Transverse colon (tissue), 4 donors: ENCODE results near the gene RPL41.

Source experiments
- CTCF ChIP-seq, 5 experiments: fragments of 200-600 bp in 3 of 5; fragments of 450-650 bp in 2 of 5; sonication (generic) in 3 of 5; IDR thresholded peaks; 1 replicate in 2 of 5; 2 replicates in 3 of 5; pipeline ENCODE4 v1.5.1; 2016 to 2017; ENCODE audit warnings: antibody characterized with exemption in 5 of 5, inconsistent platforms in 3 of 5, mild to moderate bottlenecking in 2 of 5, moderate library complexity in 1 of 5
- EP300 ChIP-seq: sonication (generic); formaldehyde crosslinking; IDR thresholded peaks from one replicate; pipeline ENCODE4 v1.6.1; 2017; ENCODE audit warnings: antibody characterized with exemption, low read depth
- POLR2A ChIP-seq: fragments of 450-650 bp; IDR thresholded peaks from one replicate; pipeline ENCODE4 v1.6.1; 2016; ENCODE audit warnings: antibody characterized with exemption, mild to moderate bottlenecking, moderate library complexity
- POLR2AphosphoS5 ChIP-seq, 3 donors: sonication (generic); formaldehyde crosslinking; IDR thresholded peaks; one replicate each; pipeline ENCODE4 v1.6.1; 2016; ENCODE audit warnings: antibody characterized with exemption in 3 of 3

- TF ChIP-seq POLR2AphosphoS5 (IDR thresholded peaks at IDR 0.05) (peak; percentile 75 to 81 (median 77)), POLR2A (peak; percentile 59), CTCF (IDR thresholded peaks at IDR 0.05) (no peak), EP300 (no peak)
Measured at GRCh38 chr12:56129206-56129941, 12.9 kb downstream of the RPL41 start.
